ENCODE data around the gene THRB.

DNA sequence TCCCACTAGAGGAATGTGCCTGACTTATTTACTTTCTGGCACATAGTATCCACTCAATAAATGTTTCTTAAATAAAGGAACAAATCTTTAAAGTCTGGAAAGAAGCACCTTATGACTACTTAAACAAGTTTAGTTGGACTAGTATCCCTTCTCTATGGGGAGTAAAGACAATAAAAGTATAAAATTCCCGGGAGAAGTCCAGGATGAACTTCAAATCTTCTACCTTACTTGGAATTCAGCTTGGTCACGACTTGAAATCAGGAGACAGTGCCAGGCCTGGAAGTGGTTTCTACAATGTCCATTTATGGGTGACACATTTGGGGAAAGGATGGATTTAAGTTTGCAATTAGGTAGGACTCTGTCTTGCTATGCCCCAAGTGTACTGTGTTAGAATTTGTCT is 353.1 kb downstream of the THRB start:
- no peak for TF ChIP-seq POLR2A (IDR thresholded peaks at IDR 0.05)
- no peak for TF ChIP-seq POLR2AphosphoS5 (IDR thresholded peaks at IDR 0.05)
